Suprapubic skin (tissue), 4 donors: ENCODE data around the gene KRTAP5-3.

Experiments used
- CTCF ChIP-seq, 2 donors: fragments of 200-600 bp in 1 of 2; fragments of 450-650 bp in 1 of 2; sonication (generic) in 1 of 2; IDR thresholded peaks; one replicate each; pipeline ENCODE4 v1.5.1; 2016 to 2019; ENCODE audit warnings: antibody characterized with exemption in 2 of 2, mild to moderate bottlenecking in 1 of 2, moderate library complexity in 1 of 2
- EP300 ChIP-seq: sonication (generic); formaldehyde crosslinking; IDR thresholded peaks from one replicate; pipeline ENCODE4 v1.6.1; 2017; ENCODE audit warnings: antibody characterized with exemption
- POLR2A ChIP-seq, 2 donors: fragments of 450-650 bp; IDR thresholded peaks; one replicate each; pipeline ENCODE4 v1.6.1; 2017; ENCODE audit warnings: antibody characterized with exemption in 2 of 2, mild to moderate bottlenecking in 2 of 2, moderate library complexity in 2 of 2
- POLR2AphosphoS5 ChIP-seq, 3 donors: sonication (generic); formaldehyde crosslinking; IDR thresholded peaks; one replicate each; pipeline ENCODE4 v1.6.1; 2017; ENCODE audit warnings: antibody characterized with exemption in 3 of 3

GRCh38 chr11:1558775-1559110, 49.5 kb downstream of the KRTAP5-3 start:
- no peak for TF ChIP-seq CTCF (IDR thresholded peaks at IDR 0.05)
- TF ChIP-seq EP300: no peak
- TF ChIP-seq POLR2AphosphoS5 (IDR thresholded peaks at IDR 0.05): no peak
- TF ChIP-seq POLR2A (IDR thresholded peaks at IDR 0.05): no peak
